Activated CD4-positive, CD25-positive, alpha-beta regulatory T cell treated with anti-CD3 and anti-CD28 coated beads, Interleukin-2, amount 50 U/mL, for 16 hours (primary cell): Measurements from ENCODE around the gene CLDN10.
"Not testable (repeated sequence)": the region's sequence is repeated elsewhere in the genome, so short reads cannot be mapped to it uniquely, and the experiment has no call there.

ENCODE experiments used
- DNase-seq: peaks from one replicate; pipeline ENCODE4 v3.0.0-alpha.2; 2020; ENCODE audit warnings: low read depth, low spot score

Gene CLDN10

GRCh38 chr13:95541308-95541707 lies 11.2 kb upstream of the CLDN10 start:
- DNase-seq: no peak

- DNase-seq: no peak
Observed at GRCh38 chr13:95541911-95542474, 10.5 kb upstream of the CLDN10 start.

GRCh38 chr13:95544293-95544692 lies 8.2 kb upstream of the CLDN10 start:
- no peak for DNase-seq

GRCh38 chr13:95546919-95547318 lies 5.6 kb upstream of the CLDN10 start:
- DNase-seq: no peak

- no peak for DNase-seq
Observed at GRCh38 chr13:95547531-95548167, 4.9 kb upstream of the CLDN10 start.

- DNase-seq: no peak
Observed at GRCh38 chr13:95552208-95552538, 347 bp upstream of the CLDN10 start.

GRCh38 chr13:95553581-95554385 lies 1.3 kb downstream of the CLDN10 start:
- no peak for DNase-seq

- no peak for DNase-seq
Observed at GRCh38 chr13:95557013-95557412, 4.5 kb downstream of the CLDN10 start.

GRCh38 chr13:95559100-95559499 lies 6.6 kb downstream of the CLDN10 start:
- DNase-seq: no peak

- DNase-seq: no peak
Observed at GRCh38 chr13:95560387-95560786, 7.9 kb downstream of the CLDN10 start.

GRCh38 chr13:95564091-95564490 lies 11.6 kb downstream of the CLDN10 start:
- no peak for DNase-seq

GRCh38 chr13:95564733-95565291 lies 12.3 kb downstream of the CLDN10 start:
- no peak for DNase-seq

GRCh38 chr13:95565758-95566157 lies 13.2 kb downstream of the CLDN10 start:
- not testable (repeated sequence) for DNase-seq

GRCh38 chr13:95568131-95568530 lies 15.6 kb downstream of the CLDN10 start:
- DNase-seq: no peak

- DNase-seq: no peak
Observed at GRCh38 chr13:95570016-95570415, 17.5 kb downstream of the CLDN10 start.

GRCh38 chr13:95571941-95572340 lies 19.4 kb downstream of the CLDN10 start:
- no peak for DNase-seq

GRCh38 chr13:95573221-95573620 lies 20.7 kb downstream of the CLDN10 start:
- DNase-seq: no peak

- no peak for DNase-seq
Observed at GRCh38 chr13:95579303-95579702, 26.8 kb downstream of the CLDN10 start.

GRCh38 chr13:95585867-95586266 lies 33.3 kb downstream of the CLDN10 start:
- no peak for DNase-seq

- DNase-seq: no peak
Observed at GRCh38 chr13:95588134-95588533, 35.6 kb downstream of the CLDN10 start.

GRCh38 chr13:95588721-95589120 lies 36.2 kb downstream of the CLDN10 start:
- DNase-seq: no peak

- no peak for DNase-seq
Observed at GRCh38 chr13:95593462-95593861, 40.9 kb downstream of the CLDN10 start.

- no peak for DNase-seq
Observed at GRCh38 chr13:95596701-95597100, 44.2 kb downstream of the CLDN10 start.
